Stimulated activated CD4-positive, alpha-beta T cell treated with anti-CD3 and anti-CD28 coated beads, Interleukin-12 subunit alpha, Interleukin-12 subunit beta, amount 100 ng/mL, for 4 hours (primary cell): ENCODE measurements around the gene DHRS3.
"Not testable (repeated sequence)": the region's sequence is repeated elsewhere in the genome, so short reads cannot be mapped to it uniquely, and the experiment has no call there.

ENCODE experiments used
- DNase-seq: peaks from one replicate; pipeline ENCODE4 v3.0.0-alpha.2; 2020

The DHRS3 gene

DNA sequence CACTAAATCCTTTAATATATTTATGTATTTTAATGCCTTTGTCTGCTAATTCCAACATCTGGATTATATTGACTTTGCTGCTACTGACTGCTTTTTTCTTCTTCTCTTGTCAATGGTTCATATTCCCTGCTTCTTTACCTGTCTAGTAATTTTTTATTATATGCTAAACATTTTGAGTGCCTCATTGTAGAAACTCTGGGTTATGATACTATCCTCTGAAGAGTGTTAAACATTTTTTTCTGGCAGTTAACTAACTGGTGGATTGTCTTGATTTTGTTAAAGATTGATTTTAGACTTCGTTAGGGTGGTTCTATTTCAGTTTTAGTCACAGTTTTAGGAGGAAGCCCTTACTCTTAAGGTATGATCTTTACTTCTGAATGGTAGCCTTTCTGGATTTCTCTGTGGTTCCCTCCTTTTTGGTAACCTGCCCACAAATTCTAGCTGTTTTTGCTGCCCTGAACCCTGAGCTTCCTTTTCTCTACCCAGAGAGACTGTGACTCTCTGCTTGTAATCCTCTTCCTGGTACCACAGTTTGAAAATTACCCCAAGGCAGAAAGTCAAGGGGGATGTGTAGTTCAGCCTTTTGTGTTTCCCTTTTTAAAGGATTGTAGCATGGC, 81.9 kb downstream of the DHRS3 start:
- no peak for DNase-seq

DNA sequence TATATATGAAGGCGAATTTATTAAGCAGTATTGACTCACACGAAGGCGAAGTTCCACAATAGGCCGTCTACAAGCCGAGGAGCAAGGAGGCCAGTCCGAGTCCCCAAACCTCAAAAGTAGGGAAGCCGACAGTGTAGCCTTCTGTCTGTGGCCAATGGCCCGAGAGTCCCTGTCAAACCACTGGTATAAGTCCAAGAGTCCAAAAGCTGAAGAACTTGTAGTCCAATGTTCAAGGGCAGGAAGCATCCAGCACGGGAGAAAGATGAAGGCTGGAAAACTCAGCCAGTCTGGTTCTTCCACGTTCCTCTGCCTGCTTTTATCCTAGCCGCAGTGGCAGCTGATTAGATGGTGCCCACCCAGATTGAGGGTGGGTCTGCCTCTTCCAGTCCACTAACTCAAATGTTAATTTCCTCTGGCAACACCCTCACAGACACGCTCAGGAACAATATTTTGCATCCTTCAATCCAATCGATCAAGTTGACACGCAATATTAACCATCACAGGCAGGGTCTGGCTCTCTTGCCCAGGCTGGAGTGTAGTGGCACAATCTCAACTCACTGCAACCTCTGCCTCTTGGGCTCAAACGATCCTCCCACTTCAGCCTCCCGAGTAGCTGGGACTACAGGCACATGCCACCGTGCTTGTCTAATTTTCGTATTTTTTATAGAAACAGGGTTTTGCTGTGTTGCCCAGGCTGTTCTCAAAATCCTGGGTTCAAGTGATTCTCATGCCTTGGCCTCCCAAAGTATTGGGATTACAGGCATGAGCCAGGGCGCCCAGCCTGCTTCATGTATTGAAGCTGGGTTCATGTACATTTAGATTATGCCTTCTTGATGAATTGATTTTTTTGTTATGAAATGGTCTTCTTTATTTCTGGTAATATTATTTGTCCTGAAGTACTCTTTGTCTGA, 85.3 kb downstream of the DHRS3 start:
- no peak for DNase-seq

DNA sequence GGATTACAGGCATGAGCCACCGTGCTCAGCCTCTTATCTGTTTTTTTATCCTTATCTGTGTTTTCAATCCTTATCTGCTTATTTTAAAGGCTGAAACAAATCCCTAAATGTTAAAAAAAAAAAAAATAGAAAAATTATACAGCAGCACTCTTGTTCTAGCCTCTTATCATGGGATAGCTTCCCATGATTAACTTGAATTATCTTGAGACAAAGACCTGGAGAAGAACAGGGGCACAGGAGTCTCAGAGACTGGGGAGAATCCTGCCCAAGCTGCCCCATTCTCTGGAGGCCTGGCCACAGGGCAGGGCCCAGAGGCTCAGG, 86.9 kb downstream of the DHRS3 start:
- DNase-seq = no peak

DNA sequence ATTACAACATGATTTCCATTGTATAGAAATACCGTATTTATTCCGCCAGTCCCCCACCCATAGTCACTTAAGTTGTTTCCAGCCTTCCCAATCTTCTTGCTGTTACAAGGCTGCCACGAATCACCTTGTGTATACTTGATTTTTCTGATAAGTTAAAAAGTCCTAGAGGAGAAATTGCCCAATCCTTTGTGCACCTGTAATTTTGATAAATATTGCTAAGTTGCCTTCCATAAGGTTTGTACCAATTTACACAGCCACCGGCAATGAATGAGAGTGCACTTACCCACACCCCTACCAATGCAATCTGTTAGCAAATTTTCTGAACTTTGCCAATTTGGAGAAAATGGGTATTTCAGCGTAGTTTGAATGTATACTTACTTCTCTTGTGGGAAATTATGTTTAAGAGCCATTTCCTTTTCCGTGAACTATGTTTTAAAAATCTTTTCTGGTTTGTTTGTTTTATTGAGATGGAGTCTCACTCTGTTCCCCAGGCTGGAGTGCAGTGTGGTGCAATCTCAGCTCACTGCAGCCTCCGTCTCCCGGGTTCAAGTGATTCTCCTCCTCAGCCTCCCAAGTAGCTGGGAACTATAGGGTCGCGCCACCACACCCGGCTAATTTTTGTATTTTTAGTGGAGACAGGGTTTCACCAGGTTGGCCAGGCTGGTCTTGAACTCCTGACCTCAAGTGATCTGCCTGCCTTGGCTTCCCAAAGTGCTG, 87.4 kb downstream of the DHRS3 start:
- DNase-seq = no peak

DNA sequence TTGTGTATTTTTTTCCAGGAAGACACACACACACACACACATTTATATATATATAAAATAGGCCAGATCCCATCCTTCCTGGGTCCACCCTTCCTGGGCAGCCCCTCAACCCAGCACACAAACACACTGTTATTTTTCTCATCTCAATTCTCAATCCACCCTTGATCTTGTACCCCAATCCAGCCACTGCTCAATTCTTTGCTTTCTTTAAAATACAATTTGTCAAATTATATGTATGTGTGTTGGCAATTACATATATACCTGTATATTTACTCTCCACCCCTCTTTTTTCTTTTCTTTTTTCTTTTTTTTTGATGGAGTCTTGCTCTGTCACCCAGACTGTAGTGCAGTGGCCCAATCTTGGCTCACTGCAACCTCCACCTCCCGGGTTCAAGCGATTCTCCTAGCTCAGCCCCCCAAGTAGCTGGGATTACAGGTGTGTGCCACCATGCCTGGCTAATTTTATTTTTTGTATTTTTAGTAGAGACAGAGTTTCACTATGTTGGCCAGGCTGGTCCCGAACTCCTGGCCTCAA, 88.3 kb downstream of the DHRS3 start:
- DNase-seq = no peak

DNA sequence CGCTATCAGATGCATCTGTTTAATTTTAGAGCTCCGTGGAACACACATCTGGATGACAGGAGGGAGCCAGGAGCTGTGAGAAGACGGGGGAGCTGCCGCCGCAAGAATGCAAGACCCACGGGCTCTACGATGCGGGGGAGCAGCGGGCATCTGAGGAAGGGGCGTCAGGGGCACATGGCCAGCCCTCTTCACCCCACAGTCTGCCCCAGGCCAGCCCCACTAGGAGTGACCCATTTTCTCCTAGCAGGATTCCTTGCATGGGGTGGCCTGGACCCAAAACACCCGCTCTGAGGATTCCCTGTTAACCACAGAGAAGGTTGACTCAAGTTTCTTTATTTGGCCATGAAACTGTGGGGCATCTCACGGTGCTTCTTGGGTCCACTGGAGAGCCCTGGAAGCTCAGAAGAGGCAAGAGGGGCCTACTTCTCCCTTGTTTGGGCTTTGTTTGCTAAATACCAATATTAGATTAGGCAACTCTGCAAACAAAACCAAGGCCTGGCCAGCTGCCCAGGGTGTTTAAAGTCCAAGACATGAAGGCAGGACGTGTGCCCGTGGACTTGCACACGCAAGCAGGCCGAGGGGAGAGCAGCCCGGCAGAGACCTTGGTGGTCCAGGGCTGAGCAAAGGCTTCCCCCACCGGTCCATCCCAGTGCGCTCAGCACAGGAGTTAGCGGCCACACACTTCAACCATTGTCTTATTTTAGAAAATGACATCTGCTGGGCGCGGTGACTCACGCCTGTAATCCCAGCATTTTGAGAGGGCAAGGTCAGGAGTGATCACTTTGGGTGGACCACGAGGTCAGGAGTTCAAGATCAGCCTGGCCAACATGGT, 89.8 kb downstream of the DHRS3 start:
- no peak for DNase-seq

DNA sequence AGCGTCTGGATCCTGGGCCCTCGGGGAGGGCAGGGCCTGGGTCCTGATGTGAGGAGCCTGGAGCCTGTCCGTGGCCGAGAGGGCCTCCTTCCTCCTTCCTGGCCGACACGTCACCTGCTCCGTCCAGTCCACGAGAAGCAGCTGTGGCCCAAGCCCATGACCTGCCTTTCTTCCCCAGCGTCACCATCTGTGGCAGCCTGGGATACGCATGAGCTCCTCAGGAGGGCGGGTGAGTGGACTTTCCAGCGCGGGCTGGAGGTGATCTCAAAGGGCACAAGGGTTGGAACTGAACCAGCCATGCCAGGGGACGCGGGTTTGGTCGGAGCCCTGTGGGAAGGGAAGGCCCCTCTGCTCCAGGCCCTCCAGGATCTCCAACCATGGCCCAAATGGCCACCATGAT, 90.4 kb downstream of the DHRS3 start:
- no peak for DNase-seq

DNA sequence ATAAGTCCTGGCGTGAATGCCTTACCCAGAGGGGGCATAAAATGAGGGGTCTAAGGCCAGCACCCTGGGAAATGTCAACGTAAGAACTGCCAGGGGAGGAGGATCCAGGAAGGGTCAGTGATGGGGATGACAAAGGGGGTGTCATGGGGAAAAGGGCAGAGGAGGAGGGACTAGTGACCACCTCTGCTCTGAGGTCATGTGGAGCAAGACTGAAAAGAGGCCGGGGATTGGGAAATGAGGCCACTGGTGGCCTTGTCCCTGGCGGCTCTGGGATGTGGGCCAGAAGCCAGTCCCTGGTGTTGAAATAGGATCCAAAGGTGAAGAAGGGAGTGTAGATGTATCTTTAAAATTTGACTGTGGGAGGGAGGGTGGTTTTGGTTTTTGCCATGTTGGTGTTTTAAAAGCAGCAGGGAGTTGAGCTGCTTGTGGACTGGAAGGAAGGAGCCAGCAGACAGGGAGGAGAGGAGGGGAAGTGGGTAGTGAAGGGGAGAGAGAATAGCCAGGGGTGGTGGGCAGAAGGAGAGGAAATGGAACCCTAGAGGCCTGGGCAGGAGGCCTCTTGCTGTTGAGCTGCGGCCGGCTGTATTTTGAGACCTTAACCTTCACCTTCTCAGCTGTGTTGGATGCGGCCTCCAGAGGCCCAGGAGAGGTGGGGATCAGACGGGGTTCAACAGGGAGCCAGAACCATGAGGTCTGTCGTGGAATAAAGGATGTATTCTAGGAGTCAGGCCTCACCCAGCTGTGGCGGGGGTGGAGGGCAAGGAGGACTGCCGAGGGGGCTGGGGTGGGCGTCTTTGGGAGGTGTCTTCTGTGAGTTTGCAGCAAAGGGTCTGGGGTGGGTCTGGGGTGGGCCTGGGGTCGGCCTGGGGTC, 92.5 kb downstream of the DHRS3 start:
- no peak for DNase-seq

DNA sequence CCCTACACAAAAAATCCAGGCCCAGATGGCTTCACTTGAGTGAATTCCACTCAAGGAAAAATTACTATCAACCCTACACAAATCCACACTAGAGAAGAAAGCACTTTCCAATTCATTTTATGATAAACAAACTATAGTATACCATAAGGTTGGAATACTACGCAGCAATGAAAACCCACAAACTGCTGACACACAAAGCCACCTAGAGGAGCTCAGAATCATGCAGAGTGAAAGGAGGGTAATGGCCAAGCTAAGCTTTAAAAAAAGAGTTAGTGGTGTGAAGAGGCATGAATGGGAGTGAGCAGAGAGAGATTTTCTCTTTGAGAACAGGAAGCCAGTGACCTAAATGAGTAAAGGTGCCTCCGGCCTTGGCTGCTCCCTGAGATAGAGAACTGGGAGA, 93.7 kb downstream of the DHRS3 start:
- DNase-seq = no peak

DNA sequence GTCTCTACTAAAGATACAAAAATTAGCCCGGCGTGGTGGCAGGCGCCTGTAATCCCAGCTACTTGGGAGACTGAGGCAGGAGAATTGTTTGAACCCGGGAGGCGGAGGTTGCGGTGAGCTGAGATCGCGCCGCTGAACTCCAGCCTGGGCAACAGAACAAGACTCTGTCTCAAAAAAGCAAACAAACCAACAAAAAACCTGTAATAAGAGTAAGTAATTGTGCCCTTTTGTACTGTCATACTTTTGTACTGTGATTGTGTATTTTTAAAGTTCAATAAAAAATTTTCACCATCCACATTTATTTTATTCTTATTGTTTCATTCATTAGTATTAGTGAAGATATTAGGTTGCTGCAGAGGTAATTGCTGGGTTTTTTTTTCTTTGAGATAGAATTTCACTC, 95.2 kb downstream of the DHRS3 start:
- not testable (repeated sequence) for DNase-seq

DNA sequence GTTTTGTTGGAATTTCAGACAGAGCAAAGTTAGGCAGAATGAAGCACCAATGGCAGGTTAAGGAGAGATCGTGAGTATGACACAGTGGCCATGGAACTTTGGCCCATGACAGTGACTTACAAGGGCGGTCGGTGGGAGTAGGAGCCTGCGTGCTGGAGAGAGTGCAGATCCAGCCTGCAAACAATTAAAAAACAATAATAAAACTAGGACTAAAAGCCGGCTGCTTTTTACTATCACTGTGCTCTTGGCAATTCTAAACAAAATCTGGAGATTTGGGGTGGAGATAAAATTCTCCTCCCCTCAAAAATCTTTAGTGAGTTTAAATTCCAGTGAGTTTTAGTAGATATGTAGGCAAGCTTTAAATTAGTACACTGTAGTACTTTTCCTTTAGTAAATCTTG, 96.9 kb downstream of the DHRS3 start:
- no peak for DNase-seq

DNA sequence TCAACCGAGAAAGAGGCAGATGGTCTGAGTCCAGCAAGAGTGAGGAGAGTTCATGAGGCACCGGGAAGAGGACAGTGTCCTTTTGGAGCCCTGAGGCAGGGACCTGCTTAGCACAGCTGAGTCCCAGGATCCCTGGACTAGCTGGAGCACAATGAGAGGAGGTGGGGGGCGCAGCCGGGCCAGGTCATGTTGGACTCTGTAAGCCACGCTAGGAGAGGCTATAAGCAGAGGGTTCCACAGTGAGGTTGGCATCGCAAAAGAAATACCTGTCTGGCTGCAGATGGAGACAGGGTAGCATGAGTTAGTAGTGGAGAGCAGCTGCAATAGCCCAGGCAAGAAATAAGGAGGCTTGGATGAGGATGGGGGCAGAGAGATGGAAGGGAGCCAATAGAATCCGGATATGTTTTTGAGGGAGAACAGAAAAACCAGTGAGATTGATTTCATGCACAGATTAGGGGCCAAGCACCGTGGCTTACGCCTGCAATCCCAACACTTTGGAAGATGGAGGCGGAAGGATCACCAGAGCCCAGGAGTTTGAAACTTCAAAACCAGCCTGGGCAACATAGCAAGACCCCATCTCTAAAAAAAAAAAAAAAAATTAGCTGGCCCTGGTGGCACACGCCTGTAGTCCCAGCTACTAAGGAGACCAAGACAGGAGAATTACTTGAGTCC, 98.2 kb downstream of the DHRS3 start:
- DNase-seq = no peak

DNA sequence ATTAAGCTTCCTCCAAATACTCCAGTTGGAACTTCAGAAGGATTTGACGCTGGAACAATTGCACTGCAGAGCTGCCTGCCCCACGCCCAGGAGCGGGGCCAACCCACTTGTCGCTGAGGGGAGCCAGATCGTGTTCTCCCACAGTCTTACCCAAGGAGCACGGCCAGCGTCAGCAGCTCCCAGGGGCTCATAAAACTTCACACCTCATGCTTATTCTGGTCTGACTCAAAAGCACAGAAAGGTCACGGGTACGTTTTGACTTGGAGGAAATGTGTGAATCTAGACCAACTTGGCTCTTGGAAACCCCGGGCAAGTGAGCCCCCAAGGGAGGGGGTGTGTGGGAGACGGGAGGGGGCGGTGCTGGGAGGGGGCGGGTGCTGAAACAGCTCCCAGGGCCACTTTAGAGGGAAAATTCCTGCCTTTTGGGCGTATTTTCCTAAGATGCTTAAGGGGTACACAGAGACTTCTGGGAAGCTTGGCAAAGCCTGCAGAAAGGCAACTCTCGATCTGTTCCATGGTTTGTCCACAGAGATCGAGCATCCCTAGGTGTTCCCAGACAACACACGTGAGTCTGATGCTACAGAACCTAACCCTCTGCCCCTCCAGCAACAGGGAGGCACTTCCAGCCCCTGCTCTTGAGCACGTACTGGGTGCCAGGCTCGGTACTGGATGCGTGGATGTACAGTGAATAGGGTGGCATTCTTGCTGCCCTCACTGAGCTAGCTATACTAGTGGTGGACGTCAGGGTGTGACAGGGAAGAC, 98.9 kb downstream of the DHRS3 start:
- peak; percentile 26 for DNase-seq
